ENCODE measurements around the gene CCDC174. TPM values are rescaled to one million over a fixed set of nuclear protein-coding genes. Genes with fewer than 3 reads are reported as not detected.

Gene CCDC174
- total and polyA plus RNA-seq, 2 donors (not counting 3 experiments of a cell fraction or from before 2014, with no cell fraction given) = 4.7 to 16.6 TPM

DNA sequence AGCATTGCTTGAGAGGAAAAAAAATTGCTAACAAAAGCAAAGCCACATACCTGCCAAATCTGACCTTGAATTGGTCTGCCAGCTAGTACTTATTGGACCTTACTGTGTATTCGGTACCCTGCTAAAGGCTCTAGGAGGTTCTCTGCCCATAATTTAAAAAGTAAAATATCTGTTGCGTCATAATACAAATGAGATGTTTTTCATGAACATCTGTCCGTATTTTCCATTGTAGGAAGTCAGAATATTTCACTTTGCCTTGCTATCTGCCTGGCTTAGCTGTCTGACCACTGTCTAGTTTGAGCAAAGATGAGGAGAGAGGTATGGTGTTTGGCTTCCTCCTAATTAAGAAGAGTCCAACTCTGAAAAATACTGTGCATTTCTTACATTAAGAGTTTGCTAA is 12.6 kb downstream of the CCDC174 start:
- dilution Hi-C loops (cut with MboI; ENCODE audit: extremely low pct_ligation_motif_present, low sequenced_read_pairs) = no loop called here
- no peaks in the 10 kb centered on the region for H3K27me3 ChIP-seq (ENCODE audit: control insufficient read depth in 2 of 2, insufficient read depth in 2 of 2, low read length in 2 of 2)
- no peaks in the 10 kb centered on the region for H3K9me1 ChIP-seq (replicated peaks; ENCODE audit: control insufficient read depth, extremely low read depth, insufficient read depth, low read length)
- H3K9ac ChIP-seq (replicated peaks; ENCODE audit: extremely low read depth, insufficient read depth, low read length) = no peak overlapping the region
- intact Hi-C loops (cut with micrococcal nuclease) = no loop called here
- FAIRE-seq (no peak), DNase-seq (ENCODE audit: low read depth, low spot score) (no peak)
- no peak overlapping the region for H3K4me3 ChIP-seq (replicated peaks in 1 of 3; ENCODE audit: insufficient read depth in 1 of 3, low read depth in 1 of 3, low read length in 3 of 3)
- H3K4me1 ChIP-seq (ENCODE audit: control insufficient read depth, extremely low read depth, insufficient read depth, low read length) = no peaks in the 10 kb centered on the region
- no peaks in the 10 kb centered on the region for H4K20me1 ChIP-seq (replicated peaks; ENCODE audit: control insufficient read depth, extremely low read depth, insufficient read depth, low read length)
- H3K4me2 ChIP-seq (ENCODE audit: insufficient read depth, low read length) = no peak overlapping the region
- TF ChIP-seq POLR2A (IDR thresholded peaks at IDR 0.05; ENCODE audit: low read depth, low read length) = no peak
- TF ChIP-seq GATA2 (IDR thresholded peaks at IDR 0.05; ENCODE audit: insufficient read depth, insufficient read length, low read depth, low read length) = no peak
- no peak for TF ChIP-seq EZH2 (IDR thresholded peaks at IDR 0.05; ENCODE audit: borderline replicate concordance, low read depth, low read length, severe bottlenecking)
- no peak for TF ChIP-seq POLR2AphosphoS5 (IDR thresholded peaks at IDR 0.05; ENCODE audit: insufficient read depth, low read depth, low read length)
- TF ChIP-seq, protein P1, sequence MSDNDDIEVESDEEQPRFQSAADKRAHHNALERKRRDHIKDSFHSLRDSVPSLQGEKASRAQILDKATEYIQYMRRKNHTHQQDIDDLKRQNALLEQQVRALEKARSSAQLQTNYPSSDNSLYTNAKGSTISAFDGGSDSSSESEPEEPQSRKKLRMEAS (IDR thresholded peaks at IDR 0.05; ENCODE audit: insufficient read depth, insufficient read length) = no peak
- TF ChIP-seq, protein P2, sequence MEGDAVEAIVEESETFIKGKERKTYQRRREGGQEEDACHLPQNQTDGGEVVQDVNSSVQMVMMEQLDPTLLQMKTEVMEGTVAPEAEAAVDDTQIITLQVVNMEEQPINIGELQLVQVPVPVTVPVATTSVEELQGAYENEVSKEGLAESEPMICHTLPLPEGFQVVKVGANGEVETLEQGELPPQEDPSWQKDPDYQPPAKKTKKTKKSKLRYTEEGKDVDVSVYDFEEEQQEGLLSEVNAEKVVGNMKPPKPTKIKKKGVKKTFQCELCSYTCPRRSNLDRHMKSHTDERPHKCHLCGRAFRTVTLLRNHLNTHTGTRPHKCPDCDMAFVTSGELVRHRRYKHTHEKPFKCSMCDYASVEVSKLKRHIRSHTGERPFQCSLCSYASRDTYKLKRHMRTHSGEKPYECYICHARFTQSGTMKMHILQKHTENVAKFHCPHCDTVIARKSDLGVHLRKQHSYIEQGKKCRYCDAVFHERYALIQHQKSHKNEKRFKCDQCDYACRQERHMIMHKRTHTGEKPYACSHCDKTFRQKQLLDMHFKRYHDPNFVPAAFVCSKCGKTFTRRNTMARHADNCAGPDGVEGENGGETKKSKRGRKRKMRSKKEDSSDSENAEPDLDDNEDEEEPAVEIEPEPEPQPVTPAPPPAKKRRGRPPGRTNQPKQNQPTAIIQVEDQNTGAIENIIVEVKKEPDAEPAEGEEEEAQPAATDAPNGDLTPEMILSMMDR (IDR thresholded peaks at IDR 0.05; ENCODE audit: extremely low read depth in 1 of 2, insufficient read depth in 1 of 2, low read depth in 1 of 2, low read length in 2 of 2) = no peak
- no peak for TF ChIP-seq MYC (IDR thresholded peaks at IDR 0.05; ENCODE audit: low read depth, low read length)
- no peak for TF ChIP-seq JUN (IDR thresholded peaks at IDR 0.05; ENCODE audit: borderline replicate concordance, insufficient read depth, insufficient read length, low read depth)
- no peak for TF ChIP-seq FOS (IDR thresholded peaks at IDR 0.05; ENCODE audit: borderline replicate concordance, insufficient read depth, low read length)
- H3K9me3 ChIP-seq (replicated peaks; ENCODE audit: control insufficient read depth, insufficient read depth, low read length) = no peaks in the 10 kb centered on the region
- no TSS peak for BruUV-seq (replicated peaks)
- H3K27ac ChIP-seq (ENCODE audit: insufficient read depth, low read depth, low read length) = no peak overlapping the region
- peaks cover 22 to 65% of the 10 kb centered on the region in 2 experiments for H3K36me3 ChIP-seq (ENCODE audit: control insufficient read depth in 2 of 2, extremely low read depth in 1 of 2, insufficient read depth in 2 of 2, low read length in 2 of 2)
- ChIA-PET POLR2A (no interaction called here), CTCF (interaction anchor here (1.0 kb wide), 1 partner anchor 12 kb away, joined by 3 read pairs; no protein-coding TSS in a partner anchor)
- H2AFZ ChIP-seq (ENCODE audit: low read depth, low read length) = no peak overlapping the region
- H3K79me2 ChIP-seq (ENCODE audit: control insufficient read depth, insufficient read depth, low read length) = no peaks in the 10 kb centered on the region

Data from endothelial cell of umbilical vein (primary cell).